Cardiac muscle cell (in vitro differentiated cells and primary cell): Measurements from ENCODE around the gene SHTN1. TPM values are rescaled to one million over a fixed set of nuclear protein-coding genes. Genes with fewer than 3 reads are reported as not detected.
A peak's percentile ranks its signal among the peaks of the same experiment; 100 is the strongest.

Source experiments
- DNase-seq, 2 donors: peaks; one replicate each; pipeline versions ENCODE4 v3.0.0 to v3.0.0-alpha.2; 2010 to 2017; ENCODE audit warnings: low read depth in 1 of 2, low spot score in 1 of 2
- H3K27ac ChIP-seq: fragments of 200-600 bp; sonication (generic); 2 replicates; pipeline ENCODE4 v1.5.1; 2016
- H3K27me3 ChIP-seq: fragments of 200-600 bp; sonication (generic); 2 replicates; pipeline ENCODE4 v1.6.0; 2016; ENCODE audit warnings: control low read depth
- H3K36me3 ChIP-seq: fragments of 200-600 bp; sonication (generic); 2 replicates; pipeline ENCODE4 v1.5.1; 2016; ENCODE audit warnings: control low read depth
- H3K4me1 ChIP-seq: fragments of 200-600 bp; sonication (generic); 2 replicates; pipeline ENCODE4 v1.8.1; 2017; ENCODE audit warnings: low read depth, mild to moderate bottlenecking, mixed run types
- H3K4me3 ChIP-seq: fragments of 200-600 bp; sonication (generic); 2 replicates; pipeline ENCODE4 v1.5.1; 2016; ENCODE audit warnings: mild to moderate bottlenecking
- H3K9me3 ChIP-seq: fragments of 200-600 bp; sonication (generic); 2 replicates; pipeline ENCODE4 v1.5.1; 2017; ENCODE audit warnings: low read depth, mild to moderate bottlenecking, control low read depth
- polyA plus RNA-seq: library from polyadenylated mRNA; unstranded; fragments of >200 nt; fragmentation: Nextera tagmentation; extraction: Ambion mirVana; gene quantifications from 2 replicates; pipeline ENCODE4 v1.2.1, GENCODE V29; 2016
- total RNA-seq: library from RNA; depleted of rRNA; stranded (reverse); fragments of >200 nt; gene quantifications from 2 replicates; pipeline ENCODE4 v1.2.3, GENCODE V29; 2016
- TF ChIP-seq, protein P1 (sequence below): IDR thresholded peaks from 2 replicates; pipeline ENCODE4 v1.5.1; 2012; ENCODE audit warnings: low read depth, mild to moderate bottlenecking, low read length

The SHTN1 gene
- total and polyA plus RNA-seq, 2 experiments from 2014 or later = 2.9 to 4.1 TPM

DNA sequence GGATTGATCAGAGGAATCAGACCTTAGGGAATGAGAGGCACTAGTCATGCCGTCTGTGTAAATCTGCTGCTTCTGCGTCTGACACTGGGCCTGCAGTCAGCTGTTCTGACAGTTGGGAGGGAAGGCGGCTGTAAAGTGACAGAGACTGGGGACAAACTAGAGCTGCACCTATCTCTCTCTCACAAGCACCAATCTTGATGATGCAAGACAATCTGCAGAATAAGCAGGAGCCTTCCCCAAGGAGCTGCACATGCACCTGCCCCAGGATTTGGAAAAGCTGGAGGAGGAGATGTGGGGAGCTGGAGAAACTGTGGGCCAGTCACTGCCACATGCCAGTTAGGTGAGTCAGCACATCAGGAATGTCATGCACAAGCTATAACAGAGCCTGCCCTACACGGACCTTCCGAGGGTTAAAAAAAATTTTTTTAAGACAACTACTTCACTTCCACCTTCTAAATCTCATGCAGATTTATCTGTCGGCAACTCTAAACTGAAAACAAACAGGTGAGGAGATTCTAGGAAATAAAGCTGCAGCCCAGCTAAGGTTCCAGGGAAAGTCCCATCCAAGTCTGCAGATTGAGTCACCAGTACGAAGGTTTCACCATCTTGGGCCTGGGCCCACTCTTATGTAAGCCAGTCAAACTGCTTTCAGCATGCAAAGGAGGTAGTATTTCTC is 116.5 kb downstream of the SHTN1 start:
- H3K4me1 ChIP-seq = no peaks in the 10 kb centered on the region
- H3K27me3 ChIP-seq = no peaks in the 10 kb centered on the region
- H3K9me3 ChIP-seq = no peaks in the 10 kb centered on the region
- peak in 1 of 2 donors; percentile 83 for DNase-seq
- TF ChIP-seq, protein P1, sequence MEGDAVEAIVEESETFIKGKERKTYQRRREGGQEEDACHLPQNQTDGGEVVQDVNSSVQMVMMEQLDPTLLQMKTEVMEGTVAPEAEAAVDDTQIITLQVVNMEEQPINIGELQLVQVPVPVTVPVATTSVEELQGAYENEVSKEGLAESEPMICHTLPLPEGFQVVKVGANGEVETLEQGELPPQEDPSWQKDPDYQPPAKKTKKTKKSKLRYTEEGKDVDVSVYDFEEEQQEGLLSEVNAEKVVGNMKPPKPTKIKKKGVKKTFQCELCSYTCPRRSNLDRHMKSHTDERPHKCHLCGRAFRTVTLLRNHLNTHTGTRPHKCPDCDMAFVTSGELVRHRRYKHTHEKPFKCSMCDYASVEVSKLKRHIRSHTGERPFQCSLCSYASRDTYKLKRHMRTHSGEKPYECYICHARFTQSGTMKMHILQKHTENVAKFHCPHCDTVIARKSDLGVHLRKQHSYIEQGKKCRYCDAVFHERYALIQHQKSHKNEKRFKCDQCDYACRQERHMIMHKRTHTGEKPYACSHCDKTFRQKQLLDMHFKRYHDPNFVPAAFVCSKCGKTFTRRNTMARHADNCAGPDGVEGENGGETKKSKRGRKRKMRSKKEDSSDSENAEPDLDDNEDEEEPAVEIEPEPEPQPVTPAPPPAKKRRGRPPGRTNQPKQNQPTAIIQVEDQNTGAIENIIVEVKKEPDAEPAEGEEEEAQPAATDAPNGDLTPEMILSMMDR = no peak
- no peak overlapping the region for H3K27ac ChIP-seq
- no peaks in the 10 kb centered on the region for H3K36me3 ChIP-seq
- no peak overlapping the region for H3K4me3 ChIP-seq

DNA sequence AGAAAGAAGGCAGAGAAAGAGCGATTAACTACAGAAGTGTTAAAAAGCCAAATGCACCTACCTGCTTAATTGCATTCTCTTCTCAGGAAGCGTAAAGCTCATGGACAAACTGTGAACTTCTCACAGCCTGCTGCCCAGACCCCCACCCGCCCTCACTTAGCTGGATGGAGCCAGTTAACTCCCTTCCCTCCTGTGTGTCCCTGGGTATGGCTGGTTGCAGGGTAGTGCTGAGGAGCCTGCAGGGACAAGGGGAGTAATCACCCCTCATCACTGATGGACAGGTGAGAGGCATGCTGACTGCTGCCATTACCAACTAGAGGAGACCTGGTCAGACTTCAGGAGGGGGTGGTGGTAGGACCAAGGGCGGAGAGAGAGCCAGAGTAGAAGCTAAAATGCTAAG is 118.2 kb downstream of the SHTN1 start:
- no peak overlapping the region for H3K4me3 ChIP-seq
- H3K36me3 ChIP-seq = no peaks in the 10 kb centered on the region
- DNase-seq = no peak
- no peaks in the 10 kb centered on the region for H3K4me1 ChIP-seq
- H3K27ac ChIP-seq = no peak overlapping the region
- TF ChIP-seq, protein P1 = no peak
- H3K27me3 ChIP-seq = no peaks in the 10 kb centered on the region
- H3K9me3 ChIP-seq = no peaks in the 10 kb centered on the region

DNA sequence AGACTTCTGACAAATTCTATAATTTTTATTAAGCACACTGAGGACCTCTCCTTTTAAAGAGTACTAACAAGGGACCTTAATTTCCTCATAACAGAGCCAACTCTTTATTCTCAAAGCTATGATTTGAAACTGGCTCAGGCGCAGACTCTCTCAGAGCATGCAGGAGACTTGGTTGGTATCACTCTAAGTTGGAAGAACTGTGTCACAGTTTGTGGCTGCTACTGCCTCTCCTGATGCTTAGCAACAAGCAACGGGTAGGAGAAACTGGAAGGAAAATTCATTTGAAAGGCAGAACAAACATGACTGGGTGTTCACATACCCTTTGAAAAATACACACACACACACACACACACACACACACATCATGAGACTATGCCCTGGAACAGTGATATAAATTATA is 122.3 kb downstream of the SHTN1 start:
- Histone ChIP-seq H3K27me3 (no peaks in the 10 kb centered on the region), H3K9me3 (no peaks in the 10 kb centered on the region), H3K4me3 (no peak overlapping the region), H3K36me3 (no peaks in the 10 kb centered on the region), H3K27ac (no peak overlapping the region), H3K4me1 (no peaks in the 10 kb centered on the region)
- DNase-seq = no peak
- TF ChIP-seq, protein P1 = no peak

DNA sequence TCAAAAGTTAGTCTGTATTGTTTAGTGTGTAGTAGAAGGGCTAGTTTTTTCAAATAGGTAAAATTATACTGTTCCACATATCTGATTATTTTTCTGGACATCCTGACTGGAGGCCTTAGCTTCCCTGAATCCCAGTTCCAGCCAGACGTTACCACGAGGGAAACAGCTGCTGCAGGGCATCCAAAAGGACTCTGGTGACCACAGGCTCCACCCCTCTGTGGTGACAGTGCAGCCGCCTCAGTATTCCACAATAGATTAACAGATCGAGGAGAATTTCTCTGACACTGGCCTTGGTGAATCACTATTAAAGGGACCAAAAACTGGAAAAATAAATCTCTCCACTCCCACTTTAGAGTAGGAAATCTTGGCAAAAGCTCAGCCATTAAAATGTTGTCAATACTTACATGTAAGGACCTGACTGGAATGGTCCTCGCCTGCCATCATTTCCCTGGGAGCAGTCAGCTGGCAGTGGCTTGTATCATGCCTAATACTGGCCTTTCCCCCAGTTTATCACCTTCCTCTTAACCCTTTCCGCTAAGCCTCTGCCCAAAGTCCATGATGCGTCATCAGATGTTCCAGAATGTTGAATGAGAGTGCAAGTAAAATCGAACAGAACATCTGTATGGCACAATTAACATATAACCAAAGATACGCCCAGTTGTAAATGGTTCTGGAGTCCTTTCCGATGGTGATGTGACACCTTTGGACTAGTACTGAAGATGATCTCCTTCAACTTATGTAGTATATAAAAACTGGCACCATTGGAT is 124.1 kb downstream of the SHTN1 start:
- Histone ChIP-seq H3K27me3 (no peaks in the 10 kb centered on the region), H3K27ac (no peak overlapping the region), H3K4me3 (no peak overlapping the region), H3K9me3 (no peaks in the 10 kb centered on the region), H3K36me3 (no peaks in the 10 kb centered on the region), H3K4me1 (no peaks in the 10 kb centered on the region)
- TF ChIP-seq, protein P1 = no peak
- peak in 1 of 2 donors; percentile 13 for DNase-seq

DNA sequence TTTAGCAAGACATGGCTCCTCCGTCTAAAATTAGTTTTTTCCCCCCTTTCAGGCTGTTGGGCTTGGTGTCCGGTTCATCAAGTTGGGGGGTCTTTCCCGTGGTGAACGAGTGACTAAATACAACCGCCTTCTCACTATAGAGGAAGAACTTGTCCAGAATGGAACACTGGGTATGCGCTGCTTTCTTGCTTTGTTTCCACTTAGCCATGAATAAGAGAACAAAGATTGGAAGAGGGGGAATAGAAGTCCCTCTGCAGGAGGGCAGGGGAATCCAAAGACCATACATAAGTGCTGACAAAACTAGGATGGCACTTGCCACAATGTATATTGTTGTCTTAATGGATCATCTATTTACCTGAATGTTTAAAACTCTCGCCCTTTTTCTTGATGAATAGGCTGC is 125.2 kb downstream of the SHTN1 start:
- Histone ChIP-seq H3K4me1 (no peaks in the 10 kb centered on the region), H3K27me3 (no peaks in the 10 kb centered on the region), H3K27ac (no peak overlapping the region), H3K9me3 (no peaks in the 10 kb centered on the region), H3K4me3 (no peak overlapping the region), H3K36me3 (no peaks in the 10 kb centered on the region)
- no peak for DNase-seq
- TF ChIP-seq, protein P1 = no peak
